ENCODE measurements around the gene RPS6KA5.

GRCh38 chr14:90995785-90996184 is 64.7 kb downstream of the RPS6KA5 start:
- TF ChIP-seq, protein P1, sequence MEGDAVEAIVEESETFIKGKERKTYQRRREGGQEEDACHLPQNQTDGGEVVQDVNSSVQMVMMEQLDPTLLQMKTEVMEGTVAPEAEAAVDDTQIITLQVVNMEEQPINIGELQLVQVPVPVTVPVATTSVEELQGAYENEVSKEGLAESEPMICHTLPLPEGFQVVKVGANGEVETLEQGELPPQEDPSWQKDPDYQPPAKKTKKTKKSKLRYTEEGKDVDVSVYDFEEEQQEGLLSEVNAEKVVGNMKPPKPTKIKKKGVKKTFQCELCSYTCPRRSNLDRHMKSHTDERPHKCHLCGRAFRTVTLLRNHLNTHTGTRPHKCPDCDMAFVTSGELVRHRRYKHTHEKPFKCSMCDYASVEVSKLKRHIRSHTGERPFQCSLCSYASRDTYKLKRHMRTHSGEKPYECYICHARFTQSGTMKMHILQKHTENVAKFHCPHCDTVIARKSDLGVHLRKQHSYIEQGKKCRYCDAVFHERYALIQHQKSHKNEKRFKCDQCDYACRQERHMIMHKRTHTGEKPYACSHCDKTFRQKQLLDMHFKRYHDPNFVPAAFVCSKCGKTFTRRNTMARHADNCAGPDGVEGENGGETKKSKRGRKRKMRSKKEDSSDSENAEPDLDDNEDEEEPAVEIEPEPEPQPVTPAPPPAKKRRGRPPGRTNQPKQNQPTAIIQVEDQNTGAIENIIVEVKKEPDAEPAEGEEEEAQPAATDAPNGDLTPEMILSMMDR (IDR thresholded peaks at IDR 0.05; ENCODE audit: low read length): no peak
- no peak for TF ChIP-seq EZH2 (optimal IDR thresholded peaks at IDR 0.05; ENCODE audit: low read depth, low read length)
